Stomach (tissue), 9 donors: ENCODE measurements around the gene IRF5. TPM values are rescaled to one million over a fixed set of nuclear protein-coding genes. Genes with fewer than 3 reads are reported as not detected.

Experiments used
- DNase-seq, 2 donors: peaks; one replicate each; pipeline versions ENCODE4 v3.0.0 to v3.0.0-alpha.2; 2013 to 2019
- H3K27ac ChIP-seq, 5 donors: fragments of 200-600 bp in 4 of 5; sonication (generic) in 4 of 5; one replicate each; pipeline ENCODE4 v1.5.1; 2013 to 2019; ENCODE audit warnings: mild to moderate bottlenecking in 1 of 5, moderate library complexity in 1 of 5
- H3K27me3 ChIP-seq, 3 donors: fragments of 200-600 bp; sonication (generic); one replicate each; pipeline ENCODE4 v1.5.1; 2017 to 2019; ENCODE audit warnings: mixed run types in 1 of 3
- H3K36me3 ChIP-seq, 4 donors: fragments of 200-600 bp; sonication (generic); 1 replicate in 3 of 4; 2 replicates in 1 of 4; pipeline ENCODE4 v1.5.1; 2016 to 2019
- H3K4me1 ChIP-seq, 4 donors: fragments of 200-600 bp; sonication (generic); one replicate each; pipeline ENCODE4 v1.5.1; 2016 to 2019
- H3K4me3 ChIP-seq, 4 donors: fragments of 200-600 bp; sonication (generic) in 3 of 4; one replicate each; pipeline ENCODE4 v1.5.1; 2016 to 2019; ENCODE audit warnings: mild to moderate bottlenecking in 1 of 4
- H3K9me3 ChIP-seq, 4 donors: fragments of 200-600 bp; sonication (generic); one replicate each; pipeline ENCODE4 v1.5.1; 2016 to 2019
- CTCF ChIP-seq, 7 experiments: fragments of 450-650 bp in 4 of 7; fragments of 200-600 bp in 3 of 7; sonication (generic) in 3 of 7; IDR thresholded peaks; one replicate each; pipeline ENCODE4 v1.5.1; 2016 to 2019; ENCODE audit warnings: antibody characterized with exemption in 7 of 7, control low read depth in 2 of 7, mild to moderate bottlenecking in 1 of 7
- EP300 ChIP-seq: sonication (generic); formaldehyde crosslinking; IDR thresholded peaks from one replicate; pipeline ENCODE4 v1.6.1; 2017; ENCODE audit warnings: antibody characterized with exemption
- POLR2A ChIP-seq, 4 donors: fragments of 450-650 bp; IDR thresholded peaks; one replicate each; pipeline ENCODE4 v1.6.1; 2016; ENCODE audit warnings: antibody characterized with exemption in 4 of 4, control low read depth in 2 of 4, mild to moderate bottlenecking in 1 of 4, moderate library complexity in 1 of 4
- POLR2AphosphoS5 ChIP-seq, 3 donors: sonication (generic); formaldehyde crosslinking; IDR thresholded peaks; one replicate each; pipeline ENCODE4 v1.6.1; 2016; ENCODE audit warnings: antibody characterized with exemption in 3 of 3
- WGBS, 5 donors: extraction: QIAGEN DNeasy Blood & Tissue Kit in 3 of 5; methylation state at CpG; one replicate each; pipeline versions ENCODE4 v1.1.5 to v1.1.7; 2013 to 2018; 5-methylcytosine and 5-hydroxymethylcytosine counted together
- intact Hi-C: fragments of 100-400 bp; cut with DNase I; formaldehyde crosslinking; loops from one replicate; pipeline ENCODE4 v1.15.1; 2023; ENCODE audit warnings: low total_unique reads
- polyA plus RNA-seq, 3 donors: library from polyadenylated mRNA; stranded (reverse); fragments of 200-250 nt; gene quantifications; one replicate each; pipeline ENCODE4 v1.2.3, GENCODE V29; 2013
- total RNA-seq, 5 donors: library from RNA; depleted of rRNA; stranded (reverse); fragments of >200 nt; gene quantifications; one replicate each; pipeline versions ENCODE4 v1.1.0 to v1.2.3, GENCODE V29; 2014 to 2016
- donor health status: healthy with polysubstance abuse.
- donor health status: Bipolar disorder and iron deficiency.
- donor health status: healthy.

IRF5 gene
- total and polyA plus RNA-seq, 8 donors: 2.2 to 13.8 (median 4.7) TPM

- Histone ChIP-seq H3K4me3 (no peak overlapping the region), H3K9me3 (no peaks in the 10 kb centered on the region), H3K36me3 (peaks cover 7 to 59% (median 44%) of the 10 kb centered on the region in 4 donors), H3K4me1 (no peaks in the 10 kb centered on the region), H3K27me3 (no peaks in the 10 kb centered on the region), H3K27ac (no peak overlapping the region)
- WGBS, 5 donors: 78 to 85% (median 81%) methylated on average over 11 to 12 of the region's 12 CpGs
- no peak for DNase-seq
- intact Hi-C loops: no loop called here
- no peak for TF ChIP-seq CTCF (IDR thresholded peaks at IDR 0.05)
- TF ChIP-seq EP300: no peak
- TF ChIP-seq POLR2A (IDR thresholded peaks at IDR 0.05): no peak
- no peak for TF ChIP-seq POLR2AphosphoS5 (IDR thresholded peaks at IDR 0.05)
Measured at GRCh38 chr7:128948312-128948973, 10.7 kb downstream of the IRF5 start.

- DNase-seq: no peak
- Histone ChIP-seq H3K4me3 (no peak overlapping the region), H3K27ac (no peak overlapping the region), H3K27me3 (no peaks in the 10 kb centered on the region), H3K4me1 (no peaks in the 10 kb centered on the region), H3K9me3 (no peaks in the 10 kb centered on the region), H3K36me3 (peaks cover 7 to 66% (median 51%) of the 10 kb centered on the region in 4 donors)
- 79 to 92% (median 91%) methylated on average over 4 of the region's 4 CpGs for WGBS, 5 donors
- intact Hi-C loops: no loop called here
- no peak for TF ChIP-seq EP300
- TF ChIP-seq CTCF (IDR thresholded peaks at IDR 0.05): no peak
- no peak for TF ChIP-seq POLR2AphosphoS5 (IDR thresholded peaks at IDR 0.05)
- TF ChIP-seq POLR2A (IDR thresholded peaks at IDR 0.05): no peak
Measured at GRCh38 chr7:128948976-128949760, 11.4 kb downstream of the IRF5 start.

- TF ChIP-seq POLR2AphosphoS5 (IDR thresholded peaks at IDR 0.05) (no peak), CTCF (IDR thresholded peaks at IDR 0.05) (no peak), EP300 (no peak), POLR2A (IDR thresholded peaks at IDR 0.05) (no peak)
- Histone ChIP-seq H3K36me3 (peaks cover 20 to 79% (median 68%) of the 10 kb centered on the region in 4 donors), H3K27me3 (no peaks in the 10 kb centered on the region), H3K4me1 (no peaks in the 10 kb centered on the region), H3K27ac (no peak overlapping the region), H3K9me3 (no peaks in the 10 kb centered on the region), H3K4me3 (no peak overlapping the region)
- intact Hi-C loops: no loop called here
- 71 to 87% (median 80%) methylated on average over 5 of the region's 5 CpGs for WGBS, 5 donors
- no peak for DNase-seq
Measured at GRCh38 chr7:128951296-128951695, 13.6 kb downstream of the IRF5 start.

GRCh38 chr7:128954150-128954549 lies 16.4 kb downstream of the IRF5 start:
- Histone ChIP-seq H3K27me3 (no peaks in the 10 kb centered on the region), H3K36me3 (peaks cover 41 to 86% (median 84%) of the 10 kb centered on the region in 4 donors), H3K27ac (no peak overlapping the region), H3K4me3 (no peak overlapping the region), H3K4me1 (no peaks in the 10 kb centered on the region), H3K9me3 (no peaks in the 10 kb centered on the region)
- 86 to 96% (median 90%) methylated on average over 2 of the region's 2 CpGs for WGBS, 5 donors
- DNase-seq: no peak
- intact Hi-C loops: no loop called here
- TF ChIP-seq POLR2A (IDR thresholded peaks at IDR 0.05) (no peak), EP300 (no peak), POLR2AphosphoS5 (IDR thresholded peaks at IDR 0.05) (no peak), CTCF (IDR thresholded peaks at IDR 0.05) (no peak)
